ENCODE results near the gene PPP1R26. TPM values are rescaled to one million over a fixed set of nuclear protein-coding genes. Genes with fewer than 3 reads are reported as not detected.

The PPP1R26 gene
- total and polyA plus RNA-seq, 2 of the 13 experiments (the other 11 are each of a cell fraction or from before 2014, with no cell fraction given), result 8.6 to 11.6 TPM

GRCh38 chr9:135490980-135491464 lies 11.4 kb downstream of the PPP1R26 start (continued):
- no peak for TF ChIP-seq NFE2L1 (CRISPR knock-in tag; IDR thresholded peaks at IDR 0.05; ENCODE audit: borderline replicate concordance)
- TF ChIP-seq DMAP1 (CRISPR knock-in tag; IDR thresholded peaks at IDR 0.05), result peak; percentile 53
- no peak; the same call in 1 of the 2 replicates for TF ChIP-seq SKIL (CRISPR knock-in tag; IDR thresholded peaks at IDR 0.05; ENCODE audit: borderline replicate concordance)
- TF ChIP-seq ZNF207 (IDR thresholded peaks at IDR 0.05; ENCODE audit: borderline replicate concordance), result no peak
- TF ChIP-seq GTF3A (CRISPR knock-in tag; conservative IDR thresholded peaks at IDR 0.05), result no peak
- peak; percentile 83 for TF ChIP-seq HNRNPLL (IDR thresholded peaks at IDR 0.05; ENCODE audit: low read depth, low read length, poor library complexity, severe bottlenecking)
- no peak for TF ChIP-seq ZNF343 (CRISPR knock-in tag; IDR thresholded peaks at IDR 0.05)
- TF ChIP-seq SRSF4 (IDR thresholded peaks at IDR 0.05; ENCODE audit: low read depth, low read length, poor library complexity, severe bottlenecking), result no peak
- no peak for TF ChIP-seq BCL3 (CRISPR knock-in tag; IDR thresholded peaks at IDR 0.05)
- no peak for TF ChIP-seq DBP (CRISPR knock-in tag; IDR thresholded peaks at IDR 0.05; ENCODE audit: not compliant biosample characterization)
- TF ChIP-seq ZNF557 (CRISPR knock-in tag; IDR thresholded peaks at IDR 0.05), result 0 out of 2 replicates have a peak, but pooled peaks have one; percentile 48
- peak; percentile 86 for TF ChIP-seq TBX2 (CRISPR knock-in tag; IDR thresholded peaks at IDR 0.05; ENCODE audit: borderline replicate concordance)
- no peak for TF ChIP-seq SRSF1 (optimal IDR thresholded peaks at IDR 0.05; ENCODE audit: low read depth, low read length)
- no peak for TF ChIP-seq SP1 (IDR thresholded peaks at IDR 0.05)
- no peak for TF ChIP-seq SP1 (CRISPR knock-in tag; IDR thresholded peaks at IDR 0.05)
- no peak for TF ChIP-seq FOXJ3 (CRISPR knock-in tag; IDR thresholded peaks at IDR 0.05; ENCODE audit: borderline replicate concordance)
- no peak for TF ChIP-seq ZNF30 (CRISPR knock-in tag; IDR thresholded peaks at IDR 0.05)
- no peak for TF ChIP-seq CREBL2 (CRISPR knock-in tag; IDR thresholded peaks at IDR 0.05; ENCODE audit: borderline replicate concordance)
- no peak for TF ChIP-seq ZBTB8A (CRISPR knock-in tag; IDR thresholded peaks at IDR 0.05; ENCODE audit: borderline replicate concordance, low read depth)
- TF ChIP-seq PRDM4 (CRISPR knock-in tag; IDR thresholded peaks at IDR 0.05; ENCODE audit: borderline replicate concordance), result no peak
- peak; percentile 78 for TF ChIP-seq PPARG (CRISPR knock-in tag; conservative IDR thresholded peaks at IDR 0.05)
- peak; percentile 45; the same call in 1 of the 2 replicates for TF ChIP-seq ELF3 (CRISPR knock-in tag; IDR thresholded peaks at IDR 0.05)
- TF ChIP-seq MEIS1 (CRISPR knock-in tag; IDR thresholded peaks at IDR 0.05; ENCODE audit: borderline replicate concordance), result peak; percentile 62; the same call in 1 of the 2 replicates
- TF ChIP-seq ELF4 (CRISPR knock-in tag; IDR thresholded peaks at IDR 0.05; ENCODE audit: borderline replicate concordance), result no peak

All from HepG2 (cell line).